ENCODE results near the gene TSLP. TPM values are rescaled to one million over a fixed set of nuclear protein-coding genes. Genes with fewer than 3 reads are reported as not detected.

TSLP gene
- total RNA-seq, 1 experiment from 2014 or later = 1.3 TPM

DNA sequence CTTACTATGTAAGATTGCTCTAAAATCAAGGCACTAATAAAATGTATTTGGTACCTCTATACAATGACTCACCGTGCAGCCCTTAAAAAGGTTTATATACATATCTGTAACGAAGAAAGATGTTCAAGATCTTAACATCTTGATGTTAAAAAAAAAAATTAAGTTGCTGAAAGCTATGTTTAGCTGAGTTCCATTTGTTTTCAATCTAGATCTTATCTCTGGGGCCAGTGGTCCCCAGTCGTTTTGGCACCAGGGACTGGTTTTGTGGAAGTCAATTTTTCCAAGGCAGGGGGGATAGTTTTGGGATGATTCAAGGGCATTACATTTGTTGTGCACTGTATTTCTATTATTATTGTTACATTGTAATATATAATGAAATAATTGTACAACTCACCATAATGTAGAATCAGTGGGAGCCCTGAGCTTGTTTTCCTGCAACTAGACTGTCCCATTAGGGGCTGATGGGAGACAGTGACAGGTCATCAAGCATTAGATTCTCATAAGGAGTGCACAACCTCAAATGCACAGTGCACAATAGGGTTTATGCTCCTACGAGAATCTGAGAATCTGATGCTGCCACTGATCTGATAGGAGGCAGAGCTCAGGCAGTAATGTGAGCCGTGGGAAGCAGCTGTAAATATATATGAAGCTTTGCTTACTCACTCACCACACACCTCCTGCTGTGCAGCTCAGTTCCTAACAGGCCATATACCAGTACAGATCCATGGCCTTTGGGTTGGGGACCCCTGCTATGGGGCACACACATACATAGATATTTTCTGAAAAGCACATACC is 27.6 kb upstream of the TSLP start:
- Histone ChIP-seq H3K4me1 (ENCODE audit: insufficient read depth, low read length, poor library complexity, severe bottlenecking) (no peaks in the 10 kb centered on the region), H3K9me3 (ENCODE audit: low read depth, low read length, poor library complexity, severe bottlenecking) (no peaks in the 10 kb centered on the region), H3K36me3 (ENCODE audit: insufficient read depth, low read length, poor library complexity, severe bottlenecking) (no peaks in the 10 kb centered on the region), H3K27ac (ENCODE audit: low read depth, low read length, poor library complexity, severe bottlenecking) (no peak overlapping the region), H3K4me3 (ENCODE audit: low read depth, low read length, poor library complexity, severe bottlenecking) (no peak overlapping the region), H3K27me3 (replicated peaks; ENCODE audit: insufficient read depth, low read depth, low read length, poor library complexity) (no peaks in the 10 kb centered on the region)
- no TSS peak for BruUV-seq (replicated peaks)
- POLR2A ChIA-PET (ENCODE audit: low non-redundant PET) = no interaction called here
- peak; percentile 71 for DNase-seq (ENCODE audit: low spot score)
- no peak for TF ChIP-seq EZH2 (IDR thresholded peaks at IDR 0.05; ENCODE audit: borderline replicate concordance, low read depth, low read length, poor library complexity, severe bottlenecking)
- TF ChIP-seq, protein P1, sequence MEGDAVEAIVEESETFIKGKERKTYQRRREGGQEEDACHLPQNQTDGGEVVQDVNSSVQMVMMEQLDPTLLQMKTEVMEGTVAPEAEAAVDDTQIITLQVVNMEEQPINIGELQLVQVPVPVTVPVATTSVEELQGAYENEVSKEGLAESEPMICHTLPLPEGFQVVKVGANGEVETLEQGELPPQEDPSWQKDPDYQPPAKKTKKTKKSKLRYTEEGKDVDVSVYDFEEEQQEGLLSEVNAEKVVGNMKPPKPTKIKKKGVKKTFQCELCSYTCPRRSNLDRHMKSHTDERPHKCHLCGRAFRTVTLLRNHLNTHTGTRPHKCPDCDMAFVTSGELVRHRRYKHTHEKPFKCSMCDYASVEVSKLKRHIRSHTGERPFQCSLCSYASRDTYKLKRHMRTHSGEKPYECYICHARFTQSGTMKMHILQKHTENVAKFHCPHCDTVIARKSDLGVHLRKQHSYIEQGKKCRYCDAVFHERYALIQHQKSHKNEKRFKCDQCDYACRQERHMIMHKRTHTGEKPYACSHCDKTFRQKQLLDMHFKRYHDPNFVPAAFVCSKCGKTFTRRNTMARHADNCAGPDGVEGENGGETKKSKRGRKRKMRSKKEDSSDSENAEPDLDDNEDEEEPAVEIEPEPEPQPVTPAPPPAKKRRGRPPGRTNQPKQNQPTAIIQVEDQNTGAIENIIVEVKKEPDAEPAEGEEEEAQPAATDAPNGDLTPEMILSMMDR (conservative IDR thresholded peaks at IDR 0.05; ENCODE audit: low read depth, low read length) = no peak
- CTCF ChIA-PET = no interaction called here
- intact Hi-C loops (cut with micrococcal nuclease; ENCODE audit: unreplicated experiment) = no loop called here

DNA sequence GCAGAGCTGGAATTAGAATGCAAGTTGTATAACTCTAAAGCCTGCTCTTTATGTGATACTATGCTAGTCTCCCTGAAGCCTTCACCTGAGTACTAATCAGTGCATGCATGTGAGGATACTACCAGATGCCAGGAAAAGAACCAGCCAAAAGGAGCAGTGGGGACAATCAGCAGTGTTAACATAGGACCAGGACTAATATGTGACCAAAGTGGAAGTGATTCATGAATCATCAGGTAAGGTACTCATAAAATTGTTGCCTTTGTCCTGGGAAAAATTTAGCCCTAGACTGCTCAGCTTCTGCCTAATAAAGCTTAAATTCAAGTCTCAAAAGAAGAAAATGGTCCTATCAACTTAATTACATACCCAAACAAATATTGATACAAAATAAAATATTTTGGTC is 13.4 kb upstream of the TSLP start:
- CTCF ChIA-PET = no interaction called here
- intact Hi-C loops (cut with micrococcal nuclease; ENCODE audit: unreplicated experiment) = no loop called here

DNA sequence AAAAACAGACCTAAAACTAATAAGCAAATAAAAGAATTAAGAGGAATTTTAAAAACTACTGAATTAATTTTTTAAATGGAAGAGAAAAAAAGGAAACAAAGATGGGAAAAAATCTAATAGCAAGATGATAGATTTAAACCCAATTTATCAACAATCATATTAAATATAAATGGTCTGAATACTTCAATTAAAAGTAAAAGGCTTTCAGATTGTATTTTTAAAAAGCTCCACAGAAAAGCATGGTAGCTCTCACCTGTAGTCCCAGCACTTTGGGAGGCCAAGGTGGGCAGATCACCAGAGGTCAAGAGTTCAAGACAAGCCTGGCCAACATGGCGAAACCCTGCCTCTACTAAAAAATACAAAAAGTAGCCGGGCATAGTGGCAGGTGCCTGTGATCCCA is 11.3 kb upstream of the TSLP start:
- intact Hi-C loops (cut with micrococcal nuclease; ENCODE audit: unreplicated experiment) = no loop called here
- peaks cover 23% of the 10 kb centered on the region for H3K27me3 ChIP-seq (replicated peaks; ENCODE audit: insufficient read depth, low read depth, low read length, poor library complexity)
- H3K9me3 ChIP-seq (ENCODE audit: low read depth, low read length, poor library complexity, severe bottlenecking) = no peaks in the 10 kb centered on the region
- no TSS peak for BruUV-seq (replicated peaks)
- no peak overlapping the region for H3K4me3 ChIP-seq (ENCODE audit: low read depth, low read length, poor library complexity, severe bottlenecking)
- no peaks in the 10 kb centered on the region for H3K4me1 ChIP-seq (ENCODE audit: insufficient read depth, low read length, poor library complexity, severe bottlenecking)
- TF ChIP-seq, protein P1 (conservative IDR thresholded peaks at IDR 0.05; ENCODE audit: low read depth, low read length) = no peak
- no peak for TF ChIP-seq EZH2 (IDR thresholded peaks at IDR 0.05; ENCODE audit: borderline replicate concordance, low read depth, low read length, poor library complexity, severe bottlenecking)
- H3K36me3 ChIP-seq (ENCODE audit: insufficient read depth, low read length, poor library complexity, severe bottlenecking) = no peaks in the 10 kb centered on the region
- DNase-seq (ENCODE audit: low spot score) = no peak
- CTCF ChIA-PET = no interaction called here
- POLR2A ChIA-PET (ENCODE audit: low non-redundant PET) = no interaction called here
- no peak overlapping the region for H3K27ac ChIP-seq (ENCODE audit: low read depth, low read length, poor library complexity, severe bottlenecking)

More for the DNA sequence above, 13.4 kb upstream of the TSLP start:
- Histone ChIP-seq H3K4me3 (ENCODE audit: low read depth, low read length, poor library complexity, severe bottlenecking) (no peak overlapping the region), H3K27ac (ENCODE audit: low read depth, low read length, poor library complexity, severe bottlenecking) (no peak overlapping the region), H3K4me1 (ENCODE audit: insufficient read depth, low read length, poor library complexity, severe bottlenecking) (no peaks in the 10 kb centered on the region), H3K36me3 (ENCODE audit: insufficient read depth, low read length, poor library complexity, severe bottlenecking) (no peaks in the 10 kb centered on the region), H3K9me3 (ENCODE audit: low read depth, low read length, poor library complexity, severe bottlenecking) (no peaks in the 10 kb centered on the region), H3K27me3 (replicated peaks; ENCODE audit: insufficient read depth, low read depth, low read length, poor library complexity) (peaks cover 23% of the 10 kb centered on the region)
- POLR2A ChIA-PET (ENCODE audit: low non-redundant PET) = no interaction called here
- no TSS peak for BruUV-seq (replicated peaks)
- TF ChIP-seq EZH2 (IDR thresholded peaks at IDR 0.05; ENCODE audit: borderline replicate concordance, low read depth, low read length, poor library complexity, severe bottlenecking) = no peak
- TF ChIP-seq, protein P1 (conservative IDR thresholded peaks at IDR 0.05; ENCODE audit: low read depth, low read length) = no peak
- no peak for DNase-seq (ENCODE audit: low spot score)

Measured in A673 (cell line).